ENCODE results near the gene ITGB3. TPM values are rescaled to one million over a fixed set of nuclear protein-coding genes. Genes with fewer than 3 reads are reported as not detected.

The ITGB3 gene
- total and polyA plus RNA-seq, 7 experiments from 2014 or later, result 0.41 to 6.4 (median 0.56) TPM; not detected in 4

- H3K4me3 ChIP-seq (ENCODE audit: low read length), result no peak overlapping the region
- H3K27ac ChIP-seq (ENCODE audit: low read depth, low read length), result no peak overlapping the region
- Mint-ChIP-seq H3K36me3 (no peaks in the 10 kb centered on the region), H3K27ac (no peak overlapping the region), H3K27me3 (peaks cover 0 to 18% (median 5%) of the 10 kb centered on the region in 5 donors), H3K4me3 (no peak overlapping the region), H3K9me3 (no peaks in the 10 kb centered on the region), H3K4me1 (peaks cover 0 to 7% (median 2%) of the 10 kb centered on the region in 7 donors)
- H3K27me3 ChIP-seq (ENCODE audit: control insufficient read depth in 2 of 2, insufficient read depth in 2 of 2, low read length in 2 of 2), result no peaks in the 10 kb centered on the region
- ATAC-seq, result no peak
- intact Hi-C loops (cut with micrococcal nuclease), result no loop called here
- no peaks in the 10 kb centered on the region for H3K9me3 ChIP-seq (ENCODE audit: control insufficient read depth in 2 of 3, low read length in 3 of 3)
- CTCF ChIA-PET, result no interaction called here
- no peaks in the 10 kb centered on the region for H3K4me1 ChIP-seq (ENCODE audit: control insufficient read depth in 2 of 2, insufficient read depth in 2 of 2, low read length in 2 of 2)
- H3K36me3 ChIP-seq (ENCODE audit: control insufficient read depth in 2 of 3, insufficient read depth in 3 of 3, low read length in 3 of 3), result no peaks in the 10 kb centered on the region
- POLR2A ChIA-PET, result no interaction called here
- DNase-seq, result no peak
These were observed 27.6 kb downstream of the ITGB3 start for GRCh38 chr17:47281216-47281615.

- Mint-ChIP-seq H3K27ac (peak overlapping the region in 1 of 9 donors; percentile 81), H3K9me3 (peaks cover 0 to 1% (median 0%) of the 10 kb centered on the region in 11 donors), H3K4me1 (peaks cover 0 to 2% (median 0%) of the 10 kb centered on the region in 7 donors), H3K4me3 (no peak overlapping the region), H3K27me3 (peaks cover 0 to 21% (median 7%) of the 10 kb centered on the region in 5 donors), H3K36me3 (no peaks in the 10 kb centered on the region)
- intact Hi-C loops (cut with micrococcal nuclease), result no loop called here
- DNase-seq, result no peak
- H3K9me3 ChIP-seq (ENCODE audit: control insufficient read depth in 2 of 3, low read length in 3 of 3), result no peaks in the 10 kb centered on the region
- H3K4me1 ChIP-seq (ENCODE audit: control insufficient read depth in 2 of 2, insufficient read depth in 2 of 2, low read length in 2 of 2), result no peaks in the 10 kb centered on the region
- no peaks in the 10 kb centered on the region for H3K36me3 ChIP-seq (ENCODE audit: control insufficient read depth in 2 of 3, insufficient read depth in 3 of 3, low read length in 3 of 3)
- no peaks in the 10 kb centered on the region for H3K27me3 ChIP-seq (ENCODE audit: control insufficient read depth in 2 of 2, insufficient read depth in 2 of 2, low read length in 2 of 2)
- POLR2A ChIA-PET, result no interaction called here
- CTCF ChIA-PET, result interaction anchor here (0.5 kb wide), 1 partner anchor 225 kb away, joined by 3 read pairs; no protein-coding TSS in a partner anchor
- ATAC-seq, result no peak
- H3K27ac ChIP-seq (ENCODE audit: low read depth, low read length), result no peak overlapping the region
- no peak overlapping the region for H3K4me3 ChIP-seq (ENCODE audit: low read length)
These were observed 31.4 kb downstream of the ITGB3 start for GRCh38 chr17:47285003-47285402.

DNA sequence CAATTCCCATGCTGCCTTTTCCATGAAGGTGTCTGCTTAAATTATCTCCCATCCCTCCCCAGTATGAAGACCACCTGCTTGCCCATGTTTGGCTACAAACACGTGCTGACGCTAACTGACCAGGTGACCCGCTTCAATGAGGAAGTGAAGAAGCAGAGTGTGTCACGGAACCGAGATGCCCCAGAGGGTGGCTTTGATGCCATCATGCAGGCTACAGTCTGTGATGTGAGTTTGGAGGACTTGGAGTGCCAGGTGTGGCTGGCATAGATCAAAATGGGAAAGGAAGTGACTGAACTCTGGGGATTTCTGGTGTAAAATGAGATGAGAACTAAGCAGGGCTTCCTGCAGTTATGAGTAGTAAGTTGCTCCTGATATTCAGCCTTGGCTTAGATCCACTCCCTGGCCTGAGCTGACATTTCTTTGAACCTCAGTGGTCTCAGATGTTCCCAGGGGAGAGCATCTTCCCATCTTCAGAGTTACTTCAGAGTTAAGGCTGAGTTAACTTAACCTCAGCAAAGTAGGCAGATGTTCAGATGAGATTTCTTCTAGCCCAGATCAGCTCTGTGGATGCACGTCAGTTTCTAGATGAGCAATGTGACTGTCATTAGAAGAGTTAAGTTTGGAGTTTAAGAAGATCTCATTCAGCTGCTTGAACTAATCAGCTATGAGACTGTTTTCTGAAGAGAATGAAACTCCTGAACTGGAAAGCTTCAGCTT lies 32.7 kb downstream of the ITGB3 start:
- Histone ChIP-seq H3K4me3 (ENCODE audit: low read length) (no peak overlapping the region), H3K36me3 (ENCODE audit: control insufficient read depth in 2 of 3, insufficient read depth in 3 of 3, low read length in 3 of 3) (no peaks in the 10 kb centered on the region), H3K27ac (ENCODE audit: low read depth, low read length) (no peak overlapping the region), H3K9me3 (ENCODE audit: control insufficient read depth in 2 of 3, low read length in 3 of 3) (no peaks in the 10 kb centered on the region), H3K4me1 (ENCODE audit: control insufficient read depth in 2 of 2, insufficient read depth in 2 of 2, low read length in 2 of 2) (no peaks in the 10 kb centered on the region), H3K27me3 (ENCODE audit: control insufficient read depth in 2 of 2, insufficient read depth in 2 of 2, low read length in 2 of 2) (no peaks in the 10 kb centered on the region)
- peaks cover 0 to 2% (median 0%) of the 10 kb centered on the region in 7 donors for H3K4me1 Mint-ChIP-seq
- no peaks in the 10 kb centered on the region for H3K36me3 Mint-ChIP-seq
- peaks cover 0 to 26% (median 11%) of the 10 kb centered on the region in 5 donors for H3K27me3 Mint-ChIP-seq
- no peak overlapping the region for H3K27ac Mint-ChIP-seq
- no peak for ATAC-seq
- ChIA-PET POLR2A (no interaction called here), CTCF (interaction anchor here (0.6 kb wide), 1 partner anchor 25 kb away, joined by 3 read pairs; no protein-coding TSS in a partner anchor)
- H3K9me3 Mint-ChIP-seq, result peaks cover 0 to 1% (median 0%) of the 10 kb centered on the region in 11 donors
- H3K4me3 Mint-ChIP-seq, result no peak overlapping the region
- intact Hi-C loops (cut with micrococcal nuclease), result no loop called here
- no peak for DNase-seq

GRCh38 chr17:47287068-47287467 lies 33.4 kb downstream of the ITGB3 start:
- Mint-ChIP-seq H3K4me3 (no peak overlapping the region), H3K27me3 (peaks cover 0 to 26% (median 11%) of the 10 kb centered on the region in 5 donors), H3K4me1 (peaks cover 0 to 2% (median 0%) of the 10 kb centered on the region in 7 donors), H3K9me3 (peaks cover 0 to 1% (median 0%) of the 10 kb centered on the region in 11 donors), H3K36me3 (no peaks in the 10 kb centered on the region), H3K27ac (no peak overlapping the region)
- no peak overlapping the region for H3K4me3 ChIP-seq (ENCODE audit: low read length)
- POLR2A ChIA-PET, result no interaction called here
- H3K4me1 ChIP-seq (ENCODE audit: control insufficient read depth in 2 of 2, insufficient read depth in 2 of 2, low read length in 2 of 2), result no peaks in the 10 kb centered on the region
- no peaks in the 10 kb centered on the region for H3K9me3 ChIP-seq (ENCODE audit: control insufficient read depth in 2 of 3, low read length in 3 of 3)
- no peak overlapping the region for H3K27ac ChIP-seq (ENCODE audit: low read depth, low read length)
- intact Hi-C loops (cut with micrococcal nuclease), result no loop called here
- no peaks in the 10 kb centered on the region for H3K27me3 ChIP-seq (ENCODE audit: control insufficient read depth in 2 of 2, insufficient read depth in 2 of 2, low read length in 2 of 2)
- CTCF ChIA-PET, result no interaction called here
- no peak for DNase-seq
- H3K36me3 ChIP-seq (ENCODE audit: control insufficient read depth in 2 of 3, insufficient read depth in 3 of 3, low read length in 3 of 3), result no peaks in the 10 kb centered on the region
- no peak for ATAC-seq

DNA sequence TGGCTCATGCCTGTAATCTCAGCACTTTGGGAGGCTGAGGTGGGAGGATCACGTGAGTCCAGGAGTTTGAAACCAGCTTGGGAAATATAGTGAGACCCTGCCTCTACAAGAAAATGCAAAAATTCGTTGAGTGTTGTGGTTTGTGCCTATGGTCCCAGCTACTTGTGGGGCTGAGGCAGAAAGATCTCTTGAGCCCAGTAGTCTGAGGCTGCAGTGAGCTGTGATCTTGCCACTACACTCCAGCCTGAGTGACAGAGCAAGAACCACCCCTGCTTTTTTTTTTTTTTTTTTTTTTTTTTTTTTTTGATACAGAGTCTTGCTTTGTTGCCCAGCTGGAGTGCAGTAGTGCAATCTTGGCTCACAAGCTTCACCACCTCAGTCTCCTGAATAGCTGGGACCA lies 34.0 kb downstream of the ITGB3 start:
- H3K27ac Mint-ChIP-seq, result no peak overlapping the region
- H3K27me3 Mint-ChIP-seq, result peaks cover 0 to 26% (median 11%) of the 10 kb centered on the region in 5 donors
- Histone ChIP-seq H3K27ac (ENCODE audit: low read depth, low read length) (no peak overlapping the region), H3K4me1 (ENCODE audit: control insufficient read depth in 2 of 2, insufficient read depth in 2 of 2, low read length in 2 of 2) (no peaks in the 10 kb centered on the region), H3K27me3 (ENCODE audit: control insufficient read depth in 2 of 2, insufficient read depth in 2 of 2, low read length in 2 of 2) (no peaks in the 10 kb centered on the region), H3K9me3 (ENCODE audit: control insufficient read depth in 2 of 3, low read length in 3 of 3) (no peaks in the 10 kb centered on the region), H3K4me3 (ENCODE audit: low read length) (no peak overlapping the region), H3K36me3 (ENCODE audit: control insufficient read depth in 2 of 3, insufficient read depth in 3 of 3, low read length in 3 of 3) (no peaks in the 10 kb centered on the region)
- intact Hi-C loops (cut with micrococcal nuclease), result no loop called here
- peaks cover 0 to 1% (median 0%) of the 10 kb centered on the region in 11 donors for H3K9me3 Mint-ChIP-seq
- no peaks in the 10 kb centered on the region for H3K36me3 Mint-ChIP-seq
- no peak for ATAC-seq
- no peak overlapping the region for H3K4me3 Mint-ChIP-seq
- ChIA-PET CTCF (no interaction called here), POLR2A (no interaction called here)
- no peak for DNase-seq
- H3K4me1 Mint-ChIP-seq, result peaks cover 0 to 2% (median 0%) of the 10 kb centered on the region in 7 donors

DNA sequence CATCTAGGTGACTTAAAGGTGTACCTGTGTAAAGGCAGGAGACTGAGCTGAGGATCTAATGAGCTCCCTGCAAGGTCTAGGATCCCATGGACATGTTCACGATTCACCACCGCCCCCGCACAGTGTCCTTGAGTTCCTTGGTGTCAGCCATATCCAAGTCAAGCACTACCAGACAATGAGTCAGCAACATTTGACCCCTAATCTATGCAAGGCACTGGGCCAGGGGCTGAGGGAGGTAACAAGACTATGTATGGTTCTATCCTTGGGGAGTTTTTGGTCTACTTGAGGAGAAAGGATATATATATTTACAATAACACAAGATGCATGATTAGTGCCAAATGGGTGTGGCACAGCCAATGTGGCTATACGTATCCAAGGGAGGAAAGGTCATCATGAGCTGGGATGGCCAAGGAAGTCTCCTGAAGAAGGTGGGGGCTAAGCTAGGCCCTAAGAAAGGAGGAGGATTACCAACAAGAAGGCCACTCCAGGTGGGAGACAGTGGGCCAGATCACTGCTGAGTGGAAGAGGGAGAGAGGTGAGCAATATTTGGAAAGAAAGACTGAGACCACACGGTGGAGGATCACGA lies 35.0 kb downstream of the ITGB3 start:
- Mint-ChIP-seq H3K9me3 (peaks cover 0 to 1% (median 0%) of the 10 kb centered on the region in 11 donors), H3K27me3 (peaks cover 0 to 23% (median 11%) of the 10 kb centered on the region in 5 donors), H3K4me3 (no peak overlapping the region), H3K27ac (no peak overlapping the region), H3K4me1 (peaks cover 0 to 2% (median 0%) of the 10 kb centered on the region in 7 donors), H3K36me3 (no peaks in the 10 kb centered on the region)
- intact Hi-C loops (cut with micrococcal nuclease), result no loop called here
- no peaks in the 10 kb centered on the region for H3K27me3 ChIP-seq (ENCODE audit: control insufficient read depth in 2 of 2, insufficient read depth in 2 of 2, low read length in 2 of 2)
- ATAC-seq, result no peak
- ChIA-PET CTCF (no interaction called here), POLR2A (interaction anchor here (0.5 to 0.6 kb wide), 2 partner anchors 27 to 316 kb away, joined by 3 read pairs; no protein-coding TSS in a partner anchor)
- H3K4me1 ChIP-seq (ENCODE audit: control insufficient read depth in 2 of 2, insufficient read depth in 2 of 2, low read length in 2 of 2), result no peaks in the 10 kb centered on the region
- no peak overlapping the region for H3K27ac ChIP-seq (ENCODE audit: low read depth, low read length)
- H3K4me3 ChIP-seq (ENCODE audit: low read length), result no peak overlapping the region
- no peaks in the 10 kb centered on the region for H3K9me3 ChIP-seq (ENCODE audit: control insufficient read depth in 2 of 3, low read length in 3 of 3)
- no peaks in the 10 kb centered on the region for H3K36me3 ChIP-seq (ENCODE audit: control insufficient read depth in 2 of 3, insufficient read depth in 3 of 3, low read length in 3 of 3)
- DNase-seq, result no peak
